Activated CD4-positive, alpha-beta T cell treated with anti-CD3 and anti-CD28 coated beads for 48 hours (primary cell): Measurements from ENCODE around the gene OR4A5.
"Not testable (repeated sequence)": the region's sequence is repeated elsewhere in the genome, so short reads cannot be mapped to it uniquely, and the experiment has no call there.

Experiments
- DNase-seq: peaks from one replicate; pipeline ENCODE4 v3.0.0-alpha.2; 2020

The OR4A5 gene

GRCh38 chr11:54706532-54706931, at the start of gene OR4A5:
OR4A5 (plus strand) TSS chr11:54706832; CDS start chr11:54706885, 53 bp downstream.
- not testable (repeated sequence) for DNase-seq

- DNase-seq: not testable (repeated sequence)
These were observed 13.5 kb downstream of the OR4A5 start for GRCh38 chr11:54720094-54720493.
